ENCODE data around the gene TOR2A.

The TOR2A gene

GRCh38 chr9:127716412-127716811, 18.7 kb downstream of the TOR2A start:
- no peak for DNase-seq

GRCh38 chr9:127715470-127716337, 19.4 kb downstream of the TOR2A start, which contains the start of the genes PTRH1 and TTC16:
Gene PTRH1, minus strand, starts transcription at chr9:127715663. Its CDS starts 24 bp downstream, at chr9:127715639.
Gene TTC16, plus strand, starts transcription at chr9:127716079. Its CDS starts 67 bp downstream, at chr9:127716146.
- peak; percentile 97 for DNase-seq

GRCh38 chr9:127714951-127715469, 20.1 kb downstream of the TOR2A start:
- DNase-seq: no peak

GRCh38 chr9:127714020-127714750, 20.9 kb downstream of the TOR2A start:
- no peak for DNase-seq

- no peak for DNase-seq
Observed at GRCh38 chr9:127712867-127713266, 22.2 kb downstream of the TOR2A start.

GRCh38 chr9:127712371-127712770, 22.7 kb downstream of the TOR2A start:
- no peak for DNase-seq

- DNase-seq: no peak
Observed at GRCh38 chr9:127711831-127712274, 23.2 kb downstream of the TOR2A start.

GRCh38 chr9:127711226-127711701, 23.8 kb downstream of the TOR2A start:
- no peak for DNase-seq

GRCh38 chr9:127710204-127710783, 24.8 kb downstream of the TOR2A start:
- DNase-seq: no peak

- DNase-seq: no peak
Observed at GRCh38 chr9:127708952-127709587, 26.0 kb downstream of the TOR2A start.

GRCh38 chr9:127707766-127708165, 27.3 kb downstream of the TOR2A start:
- DNase-seq: peak; percentile 45

GRCh38 chr9:127706836-127707241, 28.3 kb downstream of the TOR2A start, which contains the start of gene CFAP157:
Gene CFAP157, plus strand, starts transcription at chr9:127706988. Its CDS starts 44 bp downstream, at chr9:127707032.
- DNase-seq: no peak

- DNase-seq: no peak
Observed at GRCh38 chr9:127705577-127706379, 29.3 kb downstream of the TOR2A start.

GRCh38 chr9:127703289-127703946, 31.7 kb downstream of the TOR2A start:
- no peak for DNase-seq

- DNase-seq: no peak
Observed at GRCh38 chr9:127700594-127701255, 34.4 kb downstream of the TOR2A start.

GRCh38 chr9:127700140-127700539, 35.0 kb downstream of the TOR2A start:
- no peak for DNase-seq

GRCh38 chr9:127698985-127699670, 36.0 kb downstream of the TOR2A start:
- DNase-seq: peak; percentile 90

- no peak for DNase-seq
Observed at GRCh38 chr9:127698386-127698785, 36.7 kb downstream of the TOR2A start.

GRCh38 chr9:127697575-127697974, 37.5 kb downstream of the TOR2A start:
- no peak for DNase-seq

Data from stimulated activated CD4-positive, alpha-beta T cell treated with anti-CD3 and anti-CD28 coated beads, Interleukin-1b, Interleukin-23, amount 100 ng/mL, for 48 hours (primary cell).